ENCODE measurements around the gene PPP2R3A.
A peak's percentile ranks its signal among the peaks of the same experiment; 100 is the strongest.

PPP2R3A gene

DNA sequence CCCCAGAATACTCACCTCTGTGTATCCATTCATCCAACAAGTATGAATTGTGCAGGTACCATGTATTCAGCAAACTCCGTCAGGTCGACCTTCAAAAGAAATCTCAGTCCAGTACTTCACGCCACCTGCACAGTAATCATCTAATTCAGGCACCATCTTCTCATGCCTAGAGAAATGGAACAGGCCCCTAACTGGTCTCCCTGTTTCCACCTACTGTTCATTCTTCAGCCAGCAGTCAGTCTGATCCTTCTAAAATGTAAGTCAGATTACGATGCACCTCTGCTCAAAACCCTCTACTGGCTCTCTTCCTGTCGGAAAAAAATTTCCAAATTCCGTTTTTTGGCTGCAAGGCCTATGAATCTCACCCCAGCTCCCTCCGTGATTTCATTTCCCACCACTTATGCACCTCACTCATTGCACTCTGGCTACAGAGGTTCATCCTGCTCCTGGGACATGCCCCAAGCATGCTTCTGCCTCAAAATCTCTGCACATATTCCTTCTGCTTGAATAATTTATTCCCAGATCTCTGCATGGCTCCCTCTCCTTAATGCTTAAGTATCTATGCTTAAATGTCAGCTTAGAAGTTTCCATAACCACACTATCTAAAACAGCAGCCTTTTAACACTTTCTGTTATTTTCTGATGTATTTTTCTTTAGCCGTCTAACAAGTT, 47.5 kb upstream of the PPP2R3A start:
- TF ChIP-seq, protein P1, sequence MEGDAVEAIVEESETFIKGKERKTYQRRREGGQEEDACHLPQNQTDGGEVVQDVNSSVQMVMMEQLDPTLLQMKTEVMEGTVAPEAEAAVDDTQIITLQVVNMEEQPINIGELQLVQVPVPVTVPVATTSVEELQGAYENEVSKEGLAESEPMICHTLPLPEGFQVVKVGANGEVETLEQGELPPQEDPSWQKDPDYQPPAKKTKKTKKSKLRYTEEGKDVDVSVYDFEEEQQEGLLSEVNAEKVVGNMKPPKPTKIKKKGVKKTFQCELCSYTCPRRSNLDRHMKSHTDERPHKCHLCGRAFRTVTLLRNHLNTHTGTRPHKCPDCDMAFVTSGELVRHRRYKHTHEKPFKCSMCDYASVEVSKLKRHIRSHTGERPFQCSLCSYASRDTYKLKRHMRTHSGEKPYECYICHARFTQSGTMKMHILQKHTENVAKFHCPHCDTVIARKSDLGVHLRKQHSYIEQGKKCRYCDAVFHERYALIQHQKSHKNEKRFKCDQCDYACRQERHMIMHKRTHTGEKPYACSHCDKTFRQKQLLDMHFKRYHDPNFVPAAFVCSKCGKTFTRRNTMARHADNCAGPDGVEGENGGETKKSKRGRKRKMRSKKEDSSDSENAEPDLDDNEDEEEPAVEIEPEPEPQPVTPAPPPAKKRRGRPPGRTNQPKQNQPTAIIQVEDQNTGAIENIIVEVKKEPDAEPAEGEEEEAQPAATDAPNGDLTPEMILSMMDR (conservative IDR thresholded peaks at IDR 0.05; ENCODE audit: low read length) = no peak
- no peak for TF ChIP-seq EZH2phosphoT487 (IDR thresholded peaks at IDR 0.05; ENCODE audit: borderline replicate concordance)
- Histone ChIP-seq H3K4me2 (ENCODE audit: low read depth, low read length, poor library complexity, severe bottlenecking) (no peak overlapping the region), H3K9me3 (ENCODE audit: insufficient read depth, low read depth, low read length) (no peaks in the 10 kb centered on the region), H2AFZ (ENCODE audit: low read length) (no peak overlapping the region), H3K4me1 (ENCODE audit: insufficient read depth, low read length, poor library complexity, severe bottlenecking) (no peaks in the 10 kb centered on the region), H3F3A (ENCODE audit: low read depth) (no peaks in the 10 kb centered on the region), H4K20me1 (ENCODE audit: insufficient read depth, low read length, poor library complexity, severe bottlenecking) (no peaks in the 10 kb centered on the region), H3K79me2 (ENCODE audit: insufficient read depth, low read length) (no peaks in the 10 kb centered on the region), H3K9ac (ENCODE audit: low read depth, low read length, poor library complexity, severe bottlenecking) (no peak overlapping the region), H3K9me2 (replicated peaks; ENCODE audit: low read depth, low read length) (no peaks in the 10 kb centered on the region), H3K4me3 (ENCODE audit: low read length, poor library complexity, severe bottlenecking) (no peak overlapping the region), H3K36me3 (ENCODE audit: insufficient read depth, low read length) (no peaks in the 10 kb centered on the region), H3K27me3 (ENCODE audit: insufficient read depth, low read length, poor library complexity, severe bottlenecking) (no peaks in the 10 kb centered on the region)

DNA sequence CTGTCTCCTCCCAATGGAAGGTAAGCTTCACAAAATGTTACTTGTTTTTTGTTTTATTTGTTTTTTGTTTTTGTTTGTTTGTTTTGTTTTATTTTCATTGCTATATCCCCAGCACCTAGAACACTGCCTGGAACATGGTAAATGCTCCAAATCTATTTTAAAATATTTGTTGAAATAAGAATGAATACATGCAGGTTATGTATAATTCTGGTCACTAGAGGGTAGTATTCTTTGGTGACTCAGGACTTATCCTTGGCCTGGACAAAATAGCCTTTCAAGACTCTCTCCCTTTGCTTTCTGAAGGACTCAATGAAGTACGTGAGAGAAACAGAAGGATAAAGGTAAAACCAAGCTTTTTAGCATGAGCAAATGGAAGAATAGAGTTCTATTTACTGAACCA, 46.9 kb upstream of the PPP2R3A start:
- Histone ChIP-seq H3F3A (ENCODE audit: low read depth) (no peaks in the 10 kb centered on the region), H3K36me3 (ENCODE audit: insufficient read depth, low read length) (no peaks in the 10 kb centered on the region), H3K9me2 (replicated peaks; ENCODE audit: low read depth, low read length) (no peaks in the 10 kb centered on the region), H3K4me3 (ENCODE audit: low read length, poor library complexity, severe bottlenecking) (no peak overlapping the region), H2AFZ (ENCODE audit: low read length) (no peak overlapping the region), H3K4me2 (ENCODE audit: low read depth, low read length, poor library complexity, severe bottlenecking) (no peak overlapping the region), H4K20me1 (ENCODE audit: insufficient read depth, low read length, poor library complexity, severe bottlenecking) (no peaks in the 10 kb centered on the region), H3K9me3 (ENCODE audit: insufficient read depth, low read depth, low read length) (no peaks in the 10 kb centered on the region), H3K9ac (ENCODE audit: low read depth, low read length, poor library complexity, severe bottlenecking) (no peak overlapping the region), H3K4me1 (ENCODE audit: insufficient read depth, low read length, poor library complexity, severe bottlenecking) (no peaks in the 10 kb centered on the region), H3K79me2 (ENCODE audit: insufficient read depth, low read length) (no peaks in the 10 kb centered on the region), H3K27me3 (ENCODE audit: insufficient read depth, low read length, poor library complexity, severe bottlenecking) (no peaks in the 10 kb centered on the region)
- TF ChIP-seq EZH2phosphoT487 (IDR thresholded peaks at IDR 0.05; ENCODE audit: borderline replicate concordance) = no peak
- TF ChIP-seq, protein P1 (conservative IDR thresholded peaks at IDR 0.05; ENCODE audit: low read length) = peak; percentile 63

DNA sequence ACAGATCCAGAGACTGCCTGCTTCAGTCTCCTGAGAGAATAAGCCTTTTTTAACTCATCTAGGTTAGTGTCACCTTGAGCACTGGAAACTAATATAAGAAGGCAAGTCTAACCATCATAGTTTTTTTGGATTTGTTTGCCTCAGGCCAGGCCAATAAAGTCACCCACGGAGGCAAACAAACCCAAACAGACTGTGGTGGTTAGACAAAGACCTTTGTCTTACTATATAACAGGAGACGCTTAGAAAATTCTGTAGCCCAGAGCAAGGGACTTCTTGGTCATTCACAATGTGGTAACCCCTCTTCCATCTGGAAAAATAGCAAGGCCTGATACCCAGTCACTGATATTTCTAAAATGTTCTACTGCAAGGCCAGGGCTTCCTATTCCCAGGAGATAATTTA, 45.3 kb upstream of the PPP2R3A start:
- no peaks in the 10 kb centered on the region for H3K79me2 ChIP-seq (ENCODE audit: insufficient read depth, low read length)
- no peaks in the 10 kb centered on the region for H4K20me1 ChIP-seq (ENCODE audit: insufficient read depth, low read length, poor library complexity, severe bottlenecking)
- TF ChIP-seq, protein P1 (conservative IDR thresholded peaks at IDR 0.05; ENCODE audit: low read length) = no peak
- no peak for TF ChIP-seq EZH2phosphoT487 (IDR thresholded peaks at IDR 0.05; ENCODE audit: borderline replicate concordance)
- no peaks in the 10 kb centered on the region for H3F3A ChIP-seq (ENCODE audit: low read depth)
- H3K27me3 ChIP-seq (ENCODE audit: insufficient read depth, low read length, poor library complexity, severe bottlenecking) = no peaks in the 10 kb centered on the region
- no peaks in the 10 kb centered on the region for H3K36me3 ChIP-seq (ENCODE audit: insufficient read depth, low read length)
- no peaks in the 10 kb centered on the region for H3K9me3 ChIP-seq (ENCODE audit: insufficient read depth, low read depth, low read length)
- no peak overlapping the region for H2AFZ ChIP-seq (ENCODE audit: low read length)
- H3K4me3 ChIP-seq (ENCODE audit: low read length, poor library complexity, severe bottlenecking) = no peak overlapping the region
- H3K9ac ChIP-seq (ENCODE audit: low read depth, low read length, poor library complexity, severe bottlenecking) = no peak overlapping the region
- no peaks in the 10 kb centered on the region for H3K9me2 ChIP-seq (replicated peaks; ENCODE audit: low read depth, low read length)
- H3K4me1 ChIP-seq (ENCODE audit: insufficient read depth, low read length, poor library complexity, severe bottlenecking) = no peaks in the 10 kb centered on the region
- no peak overlapping the region for H3K4me2 ChIP-seq (ENCODE audit: low read depth, low read length, poor library complexity, severe bottlenecking)

Data from Loucy (cell line).